ENCODE data around the gene HIF1AN.

HIF1AN gene

DNA sequence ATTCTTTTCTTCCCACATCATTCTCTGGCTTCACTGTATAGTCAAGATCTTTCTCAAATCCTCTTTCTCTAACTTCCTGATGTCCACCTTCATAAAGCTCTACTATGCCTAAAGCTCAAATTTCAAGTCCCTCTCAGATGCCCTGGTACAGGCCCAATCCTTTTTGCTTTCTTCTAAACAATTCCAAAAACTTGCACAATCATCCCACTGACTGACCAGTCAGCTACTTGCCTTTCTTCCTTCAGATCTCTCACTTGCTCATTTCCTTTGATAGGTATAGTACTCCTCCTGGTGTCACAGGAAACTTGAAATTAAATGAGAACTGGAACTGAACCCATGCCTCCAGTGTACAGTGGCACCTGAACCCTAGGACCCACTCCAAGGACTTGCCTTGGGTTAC is 34.3 kb upstream of the HIF1AN start:
- ChIA-PET POLR2A (no interaction called here), CTCF (interaction anchor here (1.0 to 27.2 kb wide), 7 partner anchors 7 to 375 kb away, joined by 3 to 422 read pairs (median 6); no protein-coding TSS in a partner anchor)

DNA sequence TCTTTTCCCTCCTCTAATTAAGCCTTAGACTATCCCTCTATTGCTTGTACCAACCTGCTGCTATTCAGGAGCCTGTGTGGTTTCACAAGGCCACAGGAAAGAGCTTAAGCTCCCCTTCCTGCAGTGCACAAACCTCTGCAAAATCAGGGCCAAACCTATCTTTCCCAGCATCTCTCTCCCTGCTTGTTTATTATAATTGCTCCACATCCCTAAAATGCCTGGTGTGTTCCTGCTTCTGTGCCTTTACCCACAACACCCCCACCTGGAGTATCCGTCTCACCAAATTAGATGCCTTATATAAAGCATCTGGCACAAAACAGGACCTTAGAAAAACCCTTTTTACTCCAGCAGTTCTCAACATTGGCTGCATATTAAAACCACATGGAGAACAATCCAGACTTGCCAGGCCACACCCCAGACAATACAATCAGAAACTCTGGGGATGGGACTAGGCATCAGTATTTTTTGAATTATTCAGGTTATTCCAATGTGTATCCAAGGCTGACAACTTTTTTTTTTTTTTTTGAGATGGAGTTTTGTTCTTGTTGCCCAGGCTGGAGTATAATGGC is 32.7 kb upstream of the HIF1AN start:
- CTCF ChIA-PET: interaction anchor here (1.1 to 27.2 kb wide), 5 partner anchors 16 to 200 kb away, joined by 3 to 555 read pairs (median 422); partner anchors contain the start of genes PKD2L1 and SCD
- no peak overlapping the region for H3K4me3 ChIP-seq (ENCODE audit: low read depth, low read length)
- DNase-seq (ENCODE audit: low read depth, low spot score): no peak
- TF ChIP-seq, protein P1, sequence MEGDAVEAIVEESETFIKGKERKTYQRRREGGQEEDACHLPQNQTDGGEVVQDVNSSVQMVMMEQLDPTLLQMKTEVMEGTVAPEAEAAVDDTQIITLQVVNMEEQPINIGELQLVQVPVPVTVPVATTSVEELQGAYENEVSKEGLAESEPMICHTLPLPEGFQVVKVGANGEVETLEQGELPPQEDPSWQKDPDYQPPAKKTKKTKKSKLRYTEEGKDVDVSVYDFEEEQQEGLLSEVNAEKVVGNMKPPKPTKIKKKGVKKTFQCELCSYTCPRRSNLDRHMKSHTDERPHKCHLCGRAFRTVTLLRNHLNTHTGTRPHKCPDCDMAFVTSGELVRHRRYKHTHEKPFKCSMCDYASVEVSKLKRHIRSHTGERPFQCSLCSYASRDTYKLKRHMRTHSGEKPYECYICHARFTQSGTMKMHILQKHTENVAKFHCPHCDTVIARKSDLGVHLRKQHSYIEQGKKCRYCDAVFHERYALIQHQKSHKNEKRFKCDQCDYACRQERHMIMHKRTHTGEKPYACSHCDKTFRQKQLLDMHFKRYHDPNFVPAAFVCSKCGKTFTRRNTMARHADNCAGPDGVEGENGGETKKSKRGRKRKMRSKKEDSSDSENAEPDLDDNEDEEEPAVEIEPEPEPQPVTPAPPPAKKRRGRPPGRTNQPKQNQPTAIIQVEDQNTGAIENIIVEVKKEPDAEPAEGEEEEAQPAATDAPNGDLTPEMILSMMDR (IDR thresholded peaks at IDR 0.05; ENCODE audit: insufficient read depth, low read length, missing control alignments): no peak
- POLR2A ChIA-PET: no interaction called here

More for the DNA sequence above, 34.3 kb upstream of the HIF1AN start:
- TF ChIP-seq, protein P1 (IDR thresholded peaks at IDR 0.05; ENCODE audit: insufficient read depth, low read length, missing control alignments): no peak
- H3K4me3 ChIP-seq (ENCODE audit: low read depth, low read length): no peak overlapping the region
- DNase-seq (ENCODE audit: low read depth, low spot score): no peak

DNA sequence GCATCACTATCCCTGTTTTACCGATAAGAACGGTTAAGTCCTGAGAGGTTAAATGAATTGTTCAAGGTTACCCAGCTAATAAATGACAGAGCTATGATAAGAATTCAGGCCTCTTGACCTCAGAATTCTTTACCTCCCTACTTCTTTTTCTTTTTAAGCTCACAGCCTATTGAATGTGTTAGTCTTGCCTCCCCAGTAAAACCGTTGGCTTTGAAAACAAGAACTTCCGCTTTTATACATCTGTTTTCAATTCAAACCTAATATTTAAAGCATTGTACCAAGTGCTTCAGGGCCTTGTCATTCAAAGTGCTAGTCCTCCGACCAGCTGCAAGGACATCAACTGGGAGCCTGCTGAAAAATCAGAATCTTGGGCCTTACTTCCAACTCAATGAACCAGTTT is 31.6 kb upstream of the HIF1AN start:
- ChIA-PET CTCF (interaction anchor here (1.3 to 27.2 kb wide), 6 partner anchors 16 to 201 kb away, joined by 4 to 555 read pairs (median 288); partner anchors contain the start of genes PKD2L1, SCD and SEC31B), POLR2A (interaction anchor here (1.2 to 1.3 kb wide), 2 partner anchors 22 to 131 kb away, joined by 3 to 4 read pairs; no protein-coding TSS in a partner anchor)
- DNase-seq (ENCODE audit: low read depth, low spot score): no peak
- TF ChIP-seq, protein P1 (IDR thresholded peaks at IDR 0.05; ENCODE audit: insufficient read depth, low read length, missing control alignments): no peak
- no peak overlapping the region for H3K4me3 ChIP-seq (ENCODE audit: low read depth, low read length)

DNA sequence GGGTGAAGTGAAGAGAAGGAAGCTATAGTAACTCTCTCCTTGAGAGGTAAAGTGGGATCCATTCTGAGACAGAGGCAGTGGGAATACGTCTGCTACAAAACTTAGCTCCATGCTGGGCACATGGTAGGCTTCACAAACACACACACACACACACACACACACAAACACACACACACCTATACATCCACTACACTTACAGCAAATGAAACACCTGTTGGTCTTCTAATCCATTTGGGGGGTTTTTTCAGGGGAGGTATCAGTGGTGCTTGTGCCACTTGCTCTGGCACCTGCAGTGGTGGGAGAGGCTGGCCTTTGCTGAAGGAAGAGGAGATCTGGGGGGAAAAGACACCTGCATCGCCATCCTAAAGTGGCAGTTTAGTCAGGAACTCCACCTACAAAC is 30.6 kb upstream of the HIF1AN start:
- no peak overlapping the region for H3K4me3 ChIP-seq (ENCODE audit: low read depth, low read length)
- TF ChIP-seq, protein P1 (IDR thresholded peaks at IDR 0.05; ENCODE audit: insufficient read depth, low read length, missing control alignments): no peak
- CTCF ChIA-PET: interaction anchor here (1.3 to 27.2 kb wide), 8 partner anchors 8 to 373 kb away, joined by 5 to 555 read pairs (median 122); partner anchors contain the start of genes PKD2L1, SCD and SEC31B
- POLR2A ChIA-PET: interaction anchor here (0.6 to 1.3 kb wide), 3 partner anchors 23 to 71 kb away, joined by 3 to 4 read pairs (median 3); partner anchors contain the start of gene HIF1AN
- DNase-seq (ENCODE audit: low read depth, low spot score): no peak

DNA sequence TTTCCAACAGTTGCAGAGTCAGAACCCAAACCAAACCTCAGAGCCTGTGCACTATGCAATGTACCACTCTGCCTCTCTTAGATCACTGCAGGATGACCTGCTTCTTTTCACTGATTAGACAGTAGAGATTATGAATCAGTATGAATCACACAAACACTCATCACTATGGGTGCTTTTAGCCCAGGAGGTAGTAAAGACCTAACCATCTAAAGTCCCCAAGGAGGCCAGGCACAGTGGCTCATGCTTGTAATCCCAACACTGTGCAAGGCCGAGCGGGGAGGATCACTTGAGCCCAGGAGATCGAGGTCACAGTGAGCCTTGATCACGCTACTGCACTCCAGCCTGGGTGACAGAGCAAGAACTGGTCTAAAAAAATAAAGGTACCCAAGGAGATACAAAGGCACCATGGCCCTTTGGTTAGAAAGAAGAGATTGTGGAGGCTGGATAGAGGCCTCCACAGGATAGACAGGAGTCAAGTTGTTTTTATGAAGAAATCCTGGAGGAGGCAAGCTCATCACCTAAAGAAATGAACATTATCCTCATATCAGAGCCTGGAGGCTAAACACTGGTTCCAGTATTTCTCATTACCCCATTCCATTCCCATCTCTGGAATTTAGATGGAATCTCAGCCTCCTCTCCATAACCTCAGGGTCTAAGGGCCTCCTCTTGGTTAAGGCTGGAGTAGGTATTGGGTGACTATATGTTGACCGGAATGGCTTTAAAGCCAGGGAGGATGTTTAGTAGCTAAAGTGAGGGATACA is 29.0 kb upstream of the HIF1AN start:
- no peak overlapping the region for H3K4me3 ChIP-seq (ENCODE audit: low read depth, low read length)
- no peak for DNase-seq (ENCODE audit: low read depth, low spot score)
- TF ChIP-seq, protein P1 (IDR thresholded peaks at IDR 0.05; ENCODE audit: insufficient read depth, low read length, missing control alignments): no peak
- CTCF ChIA-PET: interaction anchor here (0.6 to 27.2 kb wide), 17 partner anchors 9 to 372 kb away, joined by 3 to 555 read pairs (median 9); partner anchors contain the start of genes HIF1AN, PKD2L1, SCD and SEC31B
- POLR2A ChIA-PET: no interaction called here

DNA sequence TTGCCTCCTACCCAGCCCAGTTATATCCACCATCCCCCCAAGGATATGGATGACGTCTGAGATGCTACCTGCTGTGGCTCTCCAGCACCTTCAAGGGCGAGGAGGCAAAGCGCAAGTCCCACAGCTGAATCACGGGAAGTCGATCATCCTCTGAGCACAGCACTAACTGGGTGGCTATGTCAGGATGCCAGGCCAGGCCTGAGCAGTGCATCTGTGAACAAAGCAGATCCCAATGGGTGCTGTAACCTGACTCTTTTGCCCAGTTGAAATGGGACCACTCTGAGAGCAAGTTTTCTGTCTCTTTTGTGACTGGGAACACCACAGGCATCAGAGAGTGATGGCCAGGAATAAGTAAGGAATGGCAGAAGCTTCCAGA is 28.4 kb upstream of the HIF1AN start:
- TF ChIP-seq, protein P1 (IDR thresholded peaks at IDR 0.05; ENCODE audit: insufficient read depth, low read length, missing control alignments): no peak
- CTCF ChIA-PET: interaction anchor here (0.6 to 27.2 kb wide), 16 partner anchors 8 to 372 kb away, joined by 3 to 555 read pairs (median 10); partner anchors contain the start of genes HIF1AN, PKD2L1, SCD and SEC31B
- DNase-seq (ENCODE audit: low read depth, low spot score): no peak
- no peak overlapping the region for H3K4me3 ChIP-seq (ENCODE audit: low read depth, low read length)
- POLR2A ChIA-PET: no interaction called here

Measured in AG04449 (cell line).